Stimulated activated CD4-positive, alpha-beta T cell treated with anti-CD3 and anti-CD28 coated beads, Interleukin-15, amount 100 ng/mL, for 24 hours (primary cell): Measurements from ENCODE around the gene UBE2G2.

Source experiments
- DNase-seq: peaks from one replicate; pipeline ENCODE4 v3.0.0-alpha.2; 2020

The UBE2G2 gene

GRCh38 chr21:44783020-44783696 lies 18.5 kb downstream of the UBE2G2 start:
- no peak for DNase-seq

- DNase-seq = no peak
These were observed 20.7 kb downstream of the UBE2G2 start for GRCh38 chr21:44780767-44781459.

- no peak for DNase-seq
These were observed 21.5 kb downstream of the UBE2G2 start for GRCh38 chr21:44780137-44780502.

- DNase-seq = no peak
These were observed 22.0 kb downstream of the UBE2G2 start for GRCh38 chr21:44779417-44780136.

- DNase-seq = no peak
These were observed 22.6 kb downstream of the UBE2G2 start for GRCh38 chr21:44778983-44779382.

GRCh38 chr21:44778499-44778911 lies 23.1 kb downstream of the UBE2G2 start:
- DNase-seq = no peak

- no peak for DNase-seq
These were observed 23.5 kb downstream of the UBE2G2 start for GRCh38 chr21:44778094-44778493.

- no peak for DNase-seq
These were observed 26.6 kb downstream of the UBE2G2 start for GRCh38 chr21:44774972-44775371.

- no peak for DNase-seq
These were observed 28.2 kb downstream of the UBE2G2 start for GRCh38 chr21:44773291-44773932.

- DNase-seq = no peak
These were observed 29.6 kb downstream of the UBE2G2 start for GRCh38 chr21:44771896-44772525.

GRCh38 chr21:44767834-44768831 lies 33.5 kb downstream of the UBE2G2 start:
- DNase-seq = no peak

GRCh38 chr21:44766818-44767354 lies 34.7 kb downstream of the UBE2G2 start:
- DNase-seq = no peak

- no peak for DNase-seq
These were observed 35.4 kb downstream of the UBE2G2 start for GRCh38 chr21:44766014-44766817.

- DNase-seq = no peak
These were observed 36.2 kb downstream of the UBE2G2 start for GRCh38 chr21:44765231-44766013.

- no peak for DNase-seq
These were observed 37.0 kb downstream of the UBE2G2 start for GRCh38 chr21:44764319-44765230.

GRCh38 chr21:44763451-44764318 lies 37.9 kb downstream of the UBE2G2 start:
- no peak for DNase-seq

GRCh38 chr21:44763050-44763378 lies 38.6 kb downstream of the UBE2G2 start:
- no peak for DNase-seq
